GM19035 (cell line): ENCODE measurements around the gene KRTAP4-4.
"Not testable (repeated sequence)": the region's sequence is repeated elsewhere in the genome, so short reads cannot be mapped to it uniquely, and the experiment has no call there.

Experiments
- ATAC-seq: cut with Tn5 transposase; IDR thresholded peaks from one replicate; pipeline ENCODE4 v1.9.1; 2021; ENCODE audit not compliant: unreplicated experiment

KRTAP4-4 gene

GRCh38 chr17:41148971-41149651, 11.4 kb downstream of the KRTAP4-4 start:
- not testable (repeated sequence) for ATAC-seq

DNA sequence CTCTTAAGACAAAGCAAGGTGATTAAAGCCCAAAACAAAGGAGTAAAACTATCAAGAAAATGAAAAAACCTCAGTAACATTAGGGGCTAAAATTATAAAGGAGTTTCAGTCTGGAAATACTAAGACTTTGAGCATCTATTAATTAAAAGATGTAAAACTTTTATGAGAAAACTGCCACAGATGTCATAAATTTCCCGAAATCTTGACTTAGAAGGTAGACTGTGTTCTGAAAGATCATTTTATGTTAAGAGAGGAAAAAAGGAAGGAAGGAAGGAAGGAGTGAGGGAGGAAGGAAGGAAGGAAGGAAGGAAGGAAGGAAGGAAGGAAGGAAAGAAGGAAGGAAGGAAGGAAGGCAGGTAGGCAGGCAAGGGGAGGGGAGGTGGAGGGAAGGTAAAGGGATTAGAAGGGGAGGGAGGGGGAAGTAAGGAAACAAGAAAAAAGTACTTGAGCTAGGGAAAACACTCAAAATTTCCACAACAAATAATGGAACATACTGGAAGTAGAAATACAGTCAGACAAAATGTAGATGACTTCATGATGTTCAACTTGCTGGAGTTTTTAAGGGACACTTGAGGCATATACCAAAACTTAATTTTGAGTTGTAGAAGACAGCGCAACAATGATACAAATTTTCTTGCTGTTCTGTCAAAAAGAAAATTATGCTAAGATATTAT, 12.9 kb downstream of the KRTAP4-4 start:
- no peak for ATAC-seq

DNA sequence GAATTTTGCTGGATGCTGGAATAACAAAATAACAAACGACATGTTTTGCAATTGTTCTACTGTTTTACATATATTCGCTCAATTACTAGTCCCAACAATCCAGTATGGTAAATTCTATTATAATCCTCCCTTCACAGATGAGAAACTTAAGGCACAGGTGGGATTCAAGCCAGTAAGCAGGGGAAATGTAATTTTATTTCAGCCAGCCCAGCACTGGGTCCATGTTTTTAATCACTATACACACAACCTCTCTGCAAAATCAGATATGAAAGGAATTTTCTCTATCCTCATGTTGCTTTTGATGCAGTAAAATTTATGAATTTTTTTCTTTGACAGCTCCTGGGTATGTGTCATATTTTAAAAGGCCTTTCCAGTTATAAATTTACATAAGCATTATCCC, 15.3 kb downstream of the KRTAP4-4 start:
- no peak for ATAC-seq

DNA sequence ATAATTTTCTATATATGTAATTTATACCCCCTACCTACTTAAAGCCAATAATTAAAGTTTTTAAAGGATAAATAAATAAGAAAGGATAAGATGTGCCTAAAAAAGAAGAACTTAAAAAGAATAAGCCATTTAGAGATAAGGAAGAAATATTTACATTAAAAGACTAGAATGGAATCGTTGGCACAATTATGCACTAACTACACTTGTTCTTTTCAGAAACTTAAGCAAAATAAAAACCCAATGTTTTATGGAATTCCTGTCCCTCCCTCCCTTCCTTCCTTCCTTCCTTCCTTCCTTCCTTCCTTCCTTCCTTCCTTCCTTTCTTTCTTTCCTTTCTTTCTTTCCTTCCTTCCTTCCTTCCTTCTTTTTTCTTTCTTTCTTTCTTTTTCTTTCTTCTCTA, 15.7 kb downstream of the KRTAP4-4 start:
- ATAC-seq, result no peak

DNA sequence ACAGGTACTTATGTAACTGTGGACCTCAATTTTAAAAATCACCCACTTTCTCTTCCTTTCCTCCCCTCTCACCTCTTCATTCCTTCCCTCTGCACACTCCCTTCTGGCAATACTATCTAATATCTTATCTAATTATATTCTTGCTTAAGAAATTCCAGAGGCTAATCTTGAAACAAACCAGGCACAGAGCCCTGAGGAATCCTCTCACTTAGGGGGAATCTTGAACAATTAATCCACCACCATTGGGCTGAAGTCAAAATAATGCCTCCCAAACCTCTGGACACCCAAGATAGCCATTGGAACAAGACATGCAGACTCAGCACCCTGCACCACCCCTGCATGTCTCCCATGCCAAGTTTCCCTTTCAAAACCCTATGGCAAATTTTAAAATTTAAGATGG, 19.2 kb downstream of the KRTAP4-4 start:
- ATAC-seq, result no peak

DNA sequence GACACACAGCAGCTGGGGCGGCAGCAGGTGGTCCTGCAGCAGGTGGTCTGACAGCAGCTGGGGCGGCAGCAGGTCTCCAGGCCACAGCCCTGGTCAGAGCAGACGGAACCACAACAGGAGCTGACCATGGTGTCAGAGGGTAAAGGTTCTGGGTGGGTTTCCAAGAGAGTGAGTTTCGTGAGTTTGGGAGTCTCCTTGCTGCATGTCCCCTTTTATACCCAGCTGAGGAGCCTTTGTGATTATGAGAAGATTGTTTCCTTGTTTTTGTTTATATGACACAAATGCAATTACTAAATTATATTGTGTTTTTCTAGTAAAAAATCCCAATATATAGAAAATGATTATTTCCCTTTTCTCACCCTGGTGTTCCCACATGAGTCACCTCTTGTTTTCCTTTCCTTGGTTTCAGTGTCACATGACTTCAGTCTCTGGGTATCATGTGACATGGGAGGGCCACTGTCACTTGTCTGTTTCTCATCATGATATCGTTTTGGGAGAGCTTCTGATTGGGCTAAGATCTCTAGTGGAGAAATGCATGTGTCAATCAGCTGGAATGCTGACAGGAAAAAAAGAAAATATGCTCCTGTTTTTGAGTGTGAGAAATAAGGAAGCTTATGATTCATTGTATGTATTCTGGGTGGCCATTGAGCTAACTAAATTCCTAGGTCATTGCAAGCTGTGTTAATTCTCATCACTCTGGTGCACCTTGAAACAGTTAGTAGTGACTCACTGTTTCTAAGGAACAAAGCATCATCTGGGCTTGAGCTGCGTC, 20.0 kb downstream of the KRTAP4-4 start, which contains the start of gene KRTAP4-6:
Gene KRTAP4-6, minus strand, starts transcription at position 185 of the 772 bp plus-strand sequence. Its CDS starts 57 bp downstream, at position 128.
- no peak for ATAC-seq

DNA sequence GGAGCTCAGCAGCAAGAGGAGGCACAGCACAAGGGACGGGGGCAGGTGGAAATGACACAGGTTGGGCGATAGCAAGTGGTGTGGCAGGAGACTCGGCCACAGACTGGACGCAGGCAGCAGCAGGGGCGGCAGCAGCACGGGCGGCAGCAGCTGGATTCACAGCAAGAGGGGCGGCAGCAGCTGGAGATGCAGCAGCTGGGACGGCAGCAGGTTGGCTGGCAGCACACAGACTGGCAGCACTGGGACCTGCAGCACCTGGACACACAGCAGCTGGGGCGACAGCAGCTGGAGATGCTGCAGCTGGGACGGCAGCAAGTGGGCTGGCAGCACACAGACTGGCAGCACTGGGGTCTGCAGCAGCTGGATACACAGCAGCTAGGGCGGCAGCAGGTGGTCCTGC, 20.7 kb downstream of the KRTAP4-4 start:
- not testable (repeated sequence) for ATAC-seq

DNA sequence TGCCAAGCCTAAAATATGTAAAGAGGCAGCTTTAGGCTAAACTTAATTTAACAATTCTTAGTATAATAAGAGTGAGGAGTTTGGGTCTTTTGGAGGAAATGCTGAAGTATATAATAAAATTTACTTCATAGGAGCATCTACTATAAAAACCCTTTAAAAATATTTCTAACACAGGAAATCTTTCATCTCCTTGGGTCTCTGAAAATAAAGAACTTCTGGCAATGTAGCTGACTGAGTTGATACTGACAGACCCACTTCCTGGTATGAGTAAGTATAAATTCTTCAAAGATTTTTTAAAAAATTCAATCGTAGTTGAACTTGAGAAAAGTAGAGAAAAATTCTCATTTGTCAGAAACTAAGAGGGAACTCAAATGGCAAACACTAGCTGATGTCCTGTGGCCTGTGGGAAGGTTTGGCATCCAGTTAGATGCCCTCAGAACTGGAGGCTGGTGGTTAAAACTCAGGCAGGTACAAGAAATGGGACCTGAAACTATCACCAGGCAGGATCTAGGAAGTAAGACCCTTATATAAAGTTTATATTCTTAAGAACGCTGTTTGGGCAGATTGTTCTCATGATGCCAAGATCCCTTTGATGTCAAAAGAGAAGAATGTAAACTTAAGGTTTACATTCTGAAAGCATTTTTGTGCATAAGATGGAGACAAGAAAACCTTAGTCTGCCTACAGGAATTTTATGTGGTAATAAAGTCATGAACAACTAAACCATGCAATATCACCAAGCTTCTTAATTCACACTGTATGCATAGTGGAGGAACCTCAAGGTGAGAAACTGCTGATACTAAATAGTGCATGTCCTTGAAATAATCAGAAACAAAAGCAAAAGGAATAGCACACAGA, 26.4 kb downstream of the KRTAP4-4 start:
- no peak for ATAC-seq

GRCh38 chr17:41131979-41132378, 28.6 kb downstream of the KRTAP4-4 start:
- ATAC-seq, result no peak

- no peak for ATAC-seq
Measured at GRCh38 chr17:41127371-41127770, 33.2 kb downstream of the KRTAP4-4 start.

- ATAC-seq, result no peak
Measured at GRCh38 chr17:41126412-41126811, 34.1 kb downstream of the KRTAP4-4 start.

DNA sequence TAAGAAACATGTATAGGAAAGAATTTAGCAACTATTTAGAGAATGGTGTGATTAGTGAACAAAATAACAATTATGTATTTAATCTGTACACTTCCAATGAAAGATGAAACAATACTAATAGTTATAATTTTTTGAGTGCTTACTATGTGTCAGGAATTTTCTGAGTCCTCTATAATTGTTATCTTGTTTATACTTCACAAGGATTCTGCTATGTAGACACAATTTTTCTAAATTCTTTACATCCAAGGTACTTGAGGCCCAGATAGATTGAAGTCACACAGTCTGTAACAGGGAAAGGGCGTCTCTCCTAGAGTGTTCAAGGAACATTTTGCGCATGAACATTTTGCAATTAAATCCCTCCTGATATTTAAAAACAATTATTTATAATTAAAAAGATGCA, 35.5 kb downstream of the KRTAP4-4 start:
- ATAC-seq, result no peak

DNA sequence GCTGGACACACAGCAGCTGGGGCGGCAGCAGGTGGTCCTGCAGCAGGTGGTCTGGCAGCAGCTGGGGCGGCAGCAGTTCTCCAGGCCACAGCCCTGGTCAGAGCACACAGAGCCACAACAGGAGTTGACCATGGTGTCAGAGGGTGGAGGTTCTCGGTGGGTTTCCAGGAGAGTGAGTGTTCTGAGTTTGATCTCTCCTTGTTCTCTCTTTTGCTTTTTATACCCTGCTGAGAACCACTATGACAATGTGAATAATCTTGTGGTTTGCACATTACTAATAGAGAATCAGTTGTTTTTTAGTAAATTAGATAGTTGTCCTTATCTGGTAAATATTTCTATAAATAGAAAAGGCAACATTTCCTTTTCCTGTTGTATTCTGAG, 36.6 kb downstream of the KRTAP4-4 start, which contains the start of gene KRTAP4-12:
Gene KRTAP4-12, minus strand, starts transcription at position 192 of the 381 bp plus-strand sequence. Its CDS starts 60 bp downstream, at position 132.
- ATAC-seq, result not testable (repeated sequence)

DNA sequence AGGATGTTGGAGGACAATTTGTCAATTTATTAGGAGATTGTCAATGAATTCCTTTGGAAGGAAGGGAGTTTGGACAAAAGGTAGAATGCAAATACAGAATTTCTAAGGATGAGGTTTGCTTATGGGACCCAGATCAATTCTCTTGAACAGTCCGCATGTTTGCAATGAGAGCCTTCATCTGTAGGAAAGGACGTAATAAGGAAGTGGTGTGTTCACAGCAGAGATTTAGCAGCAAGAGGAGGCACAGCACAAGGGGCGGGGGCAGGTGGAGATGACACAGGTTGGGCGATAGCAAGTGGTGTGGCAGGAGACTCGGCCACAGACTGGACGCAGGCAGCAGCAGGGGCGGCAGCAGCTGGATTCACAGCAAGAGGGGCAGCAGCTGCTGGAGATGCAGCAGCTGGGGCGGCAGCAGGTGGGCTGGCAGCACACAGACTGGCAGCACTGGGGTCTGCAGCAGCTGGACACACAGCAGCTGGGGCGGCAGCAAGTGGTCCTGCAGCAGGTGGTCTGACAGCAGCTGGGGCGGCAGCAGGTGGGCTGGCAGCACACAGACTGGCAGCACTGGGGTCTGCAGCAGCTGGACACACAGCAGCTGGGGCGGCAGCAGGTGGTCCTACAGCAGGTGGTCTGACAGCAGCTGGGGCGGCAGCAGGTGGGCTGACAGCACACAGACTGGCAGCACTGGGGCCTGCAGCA, 37.1 kb downstream of the KRTAP4-4 start:
- not testable (repeated sequence) for ATAC-seq

GRCh38 chr17:41121742-41122141, 38.8 kb downstream of the KRTAP4-4 start:
- no peak for ATAC-seq

DNA sequence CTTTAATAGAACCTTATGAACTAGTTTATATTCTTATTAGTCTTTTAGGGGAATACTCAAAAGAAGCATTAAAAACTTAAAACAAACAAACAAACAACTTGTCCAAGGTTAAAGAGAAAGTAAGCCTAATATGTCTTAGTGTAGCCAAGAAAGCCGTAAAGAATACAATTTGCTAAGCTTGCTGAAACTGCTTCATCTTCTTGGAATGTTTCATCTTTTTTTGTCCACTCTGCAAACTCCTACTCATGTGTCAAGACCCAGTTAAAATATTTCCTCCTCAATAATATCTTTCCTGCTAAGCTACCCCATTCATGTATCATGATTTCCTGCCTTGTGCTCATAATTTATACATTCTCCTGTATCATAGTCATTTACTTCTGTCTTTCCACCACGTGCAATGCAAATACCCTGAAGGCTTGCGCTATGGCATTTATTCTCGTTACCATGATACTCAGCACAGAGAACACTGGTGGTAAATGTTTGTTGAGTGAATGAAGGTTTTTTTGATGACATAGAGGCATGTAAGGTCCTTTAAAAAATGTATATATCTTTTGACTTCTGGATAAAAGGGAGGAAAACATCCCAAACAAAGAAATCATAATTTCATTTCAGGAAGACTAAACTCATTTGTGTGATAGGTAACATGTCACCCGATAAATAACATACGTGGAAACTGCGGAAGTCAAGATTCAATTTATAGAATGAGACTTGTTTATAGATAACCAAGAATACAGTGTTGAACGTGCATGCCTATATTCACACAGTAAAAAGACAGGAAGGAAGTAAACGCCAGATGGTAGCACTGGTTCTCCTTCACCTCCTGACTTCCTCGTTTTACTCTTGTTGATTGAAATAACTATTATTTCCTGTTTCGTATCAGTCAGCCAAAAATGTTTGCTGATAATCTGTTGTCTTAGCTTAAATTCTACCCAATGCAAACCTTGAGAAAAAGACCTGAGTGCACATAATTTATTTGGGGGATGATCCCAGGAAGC, 40.6 kb downstream of the KRTAP4-4 start:
- not testable (repeated sequence) for ATAC-seq

GRCh38 chr17:41118721-41119120, 41.8 kb downstream of the KRTAP4-4 start:
- no peak for ATAC-seq

DNA sequence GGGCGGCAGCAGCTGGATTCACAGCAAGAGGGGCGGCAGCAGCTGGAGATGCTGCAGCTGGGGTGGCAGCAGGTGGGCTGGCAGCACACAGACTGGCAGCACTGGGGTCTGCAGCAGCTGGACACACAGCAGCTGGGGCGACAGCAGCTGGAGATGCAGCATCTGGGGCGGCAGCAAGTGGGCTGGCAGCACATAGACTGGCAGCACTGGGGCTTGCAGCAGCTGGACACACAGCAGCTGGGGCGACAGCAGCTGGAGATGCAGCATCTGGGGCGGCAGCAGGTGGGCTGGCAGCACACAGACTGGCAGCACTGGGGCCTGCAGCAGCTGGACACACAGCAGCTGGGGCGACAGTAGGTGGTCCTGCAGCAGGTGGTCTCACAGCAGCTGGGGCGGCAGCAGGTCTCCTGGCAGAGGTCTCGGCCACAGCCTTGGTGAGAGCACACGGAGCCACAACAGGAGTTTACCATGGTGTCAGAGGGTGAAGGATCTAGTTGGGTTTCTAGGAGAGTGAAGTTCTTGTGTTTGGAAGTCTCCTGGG, 42.6 kb downstream of the KRTAP4-4 start, which contains the start of gene KRTAP4-11:
Gene KRTAP4-11, minus strand, starts transcription at position 528 of the 541 bp plus-strand sequence. Its CDS starts 58 bp downstream, at position 470.
- ATAC-seq, result not testable (repeated sequence)
